Fibroblast of lung (primary cell): ENCODE results near the gene LDLRAD4. TPM values are rescaled to one million over a fixed set of nuclear protein-coding genes. Genes with fewer than 3 reads are reported as not detected.

Source experiments
- DNase-seq, 2 donors: peaks; one replicate each; pipeline versions ENCODE4 v3.0.0 to v3.0.0-alpha.2; 2010; ENCODE audit warnings: low read depth in 2 of 2
- H2AFZ ChIP-seq: 2 replicates; pipeline ENCODE4 v1.5.1; 2012; ENCODE audit warnings: low read length, control low read depth, inconsistent platforms
- H3K27ac ChIP-seq: 2 replicates; pipeline ENCODE4 v1.5.1; 2011; ENCODE audit warnings: low read length, control low read depth; ENCODE audit not compliant: insufficient read depth
- H3K27me3 ChIP-seq: 2 replicates; pipeline ENCODE4 v1.5.1; 2011; ENCODE audit warnings: mild to moderate bottlenecking, low read length; ENCODE audit not compliant: control insufficient read depth, insufficient read depth
- H3K36me3 ChIP-seq: 2 replicates; pipeline ENCODE4 v1.5.1; 2011; ENCODE audit warnings: low read length; ENCODE audit not compliant: control insufficient read depth, insufficient read depth
- H3K4me1 ChIP-seq: 2 replicates; pipeline ENCODE4 v1.5.1; 2011; ENCODE audit warnings: low read length; ENCODE audit not compliant: control insufficient read depth, insufficient read depth; ENCODE audit errors: extremely low read depth
- H3K4me2 ChIP-seq: 2 replicates; pipeline ENCODE4 v1.5.1; 2011; ENCODE audit warnings: low read length, control low read depth; ENCODE audit not compliant: insufficient read depth; ENCODE audit errors: extremely low read depth
- H3K4me3 ChIP-seq, 4 experiments: fragments of 200-600 bp in 1 of 4; sonication (generic) in 1 of 4; replicated peaks in 1 of 4; 2 replicates each; pipeline ENCODE4 v1.5.1; 2011 to 2016; ENCODE audit warnings: low read length in 4 of 4, low read depth in 3 of 4, mild to moderate bottlenecking in 3 of 4, control low read depth in 2 of 4, inconsistent platforms in 1 of 4, mixed read lengths in 1 of 4; ENCODE audit not compliant: insufficient read depth in 1 of 4; ENCODE audit errors: control extremely low read depth in 1 of 4
- H3K79me2 ChIP-seq: 2 replicates; pipeline ENCODE4 v1.5.1; 2012; ENCODE audit warnings: mild to moderate bottlenecking, low read length, inconsistent platforms; ENCODE audit not compliant: control insufficient read depth, insufficient read depth
- H3K9ac ChIP-seq: 2 replicates; pipeline ENCODE4 v1.5.1; 2011; ENCODE audit warnings: mild to moderate bottlenecking, low read length, control low read depth; ENCODE audit not compliant: insufficient read depth
- H3K9me3 ChIP-seq: 2 replicates; pipeline ENCODE4 v1.5.1; 2012; ENCODE audit warnings: low read depth, low read length; ENCODE audit not compliant: control insufficient read depth, insufficient read depth
- H4K20me1 ChIP-seq: 2 replicates; pipeline ENCODE4 v1.5.1; 2011; ENCODE audit warnings: low read length; ENCODE audit not compliant: control insufficient read depth, insufficient read depth; ENCODE audit errors: extremely low read depth
- CTCF ChIP-seq, 2 donors: IDR thresholded peaks in 1 of 2; conservative IDR thresholded peaks in 1 of 2; 1 replicate in 1 of 2; 2 replicates in 1 of 2; pipeline ENCODE4 v1.5.1; 2011 to 2012; ENCODE audit warnings: low read length in 2 of 2, control low read depth in 1 of 2, inconsistent platforms in 1 of 2, low read depth in 1 of 2, mild to moderate bottlenecking in 1 of 2
- EZH2 ChIP-seq: IDR thresholded peaks from 2 replicates; pipeline ENCODE4 v1.5.1; 2012; ENCODE audit warnings: low read length, control low read depth, mild to moderate bottlenecking; ENCODE audit errors: missing control alignments
- polyA plus RNA-seq, 2 donors: library from polyadenylated mRNA; depleted of rRNA in 1 of 2; stranded (reverse) in 1 of 2; unstranded in 1 of 2; fragments of >200 nt; gene quantifications; 2 replicates each; pipeline ENCODE4 v1.2.1, GENCODE V29; 2011 to 2012; ENCODE audit warnings: missing spikeins in 1 of 2
- total RNA-seq: library from RNA; depleted of rRNA; stranded (reverse); fragments of >200 nt; gene quantifications from 2 replicates; pipeline ENCODE4 v1.2.1, GENCODE V29; 2014

The LDLRAD4 gene
- total and polyA plus RNA-seq, 2 donors (not counting 1 experiment from before 2014, with no cell fraction given): not detected

GRCh38 chr18:13218997-13219396 lies 437 bp downstream of the LDLRAD4 start:
- H3K27me3 ChIP-seq: peaks cover 46% of the 10 kb centered on the region
- H4K20me1 ChIP-seq: no peaks in the 10 kb centered on the region
- no peak overlapping the region for H3K4me3 ChIP-seq
- H3K27ac ChIP-seq: no peak overlapping the region
- no peak for DNase-seq
- no peak overlapping the region for H3K9ac ChIP-seq
- TF ChIP-seq CTCF (conservative IDR thresholded peaks at IDR 0.05 in 1 of 2, IDR thresholded peaks at IDR 0.05 in 1 of 2; ENCODE audit: low read depth in 1 of 2, low read length in 2 of 2) (no peak), EZH2 (no peak)
- H3K79me2 ChIP-seq: no peaks in the 10 kb centered on the region
- no peaks in the 10 kb centered on the region for H3K36me3 ChIP-seq
- no peaks in the 10 kb centered on the region for H3K9me3 ChIP-seq
- H3K4me2 ChIP-seq: no peak overlapping the region
- H2AFZ ChIP-seq: no peak overlapping the region
- no peaks in the 10 kb centered on the region for H3K4me1 ChIP-seq

DNA sequence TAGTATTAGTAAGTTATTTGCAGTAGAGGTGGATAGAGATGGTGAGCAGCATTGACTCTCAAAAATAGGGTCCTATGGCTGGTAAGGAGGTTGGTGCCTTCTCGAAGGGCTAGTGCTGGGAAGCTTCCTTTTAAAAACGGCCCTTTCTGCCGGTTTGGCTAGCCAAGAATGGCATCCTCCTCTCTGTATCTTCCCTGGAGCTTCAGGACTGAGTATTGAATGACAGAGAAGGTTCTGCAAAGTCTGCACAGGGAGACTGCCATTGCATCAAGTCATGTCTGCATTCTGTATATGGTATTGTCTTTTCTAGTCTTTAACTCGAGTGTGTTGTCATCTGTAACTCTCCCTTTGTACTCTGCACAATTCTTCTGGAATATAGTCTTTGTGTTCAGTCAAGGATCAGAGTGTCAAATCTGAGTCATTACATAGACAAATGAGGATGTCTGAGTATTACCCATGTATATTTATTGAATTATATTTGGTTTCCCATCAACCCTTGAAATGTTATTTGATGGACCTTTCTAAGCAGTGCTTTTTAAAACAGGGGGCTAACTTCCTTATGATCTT lies 1.1 kb downstream of the LDLRAD4 start:
- H3K4me1 ChIP-seq: no peaks in the 10 kb centered on the region
- no peak overlapping the region for H2AFZ ChIP-seq
- H3K4me2 ChIP-seq: no peak overlapping the region
- no peak overlapping the region for H3K9ac ChIP-seq
- H3K36me3 ChIP-seq: no peaks in the 10 kb centered on the region
- H3K27me3 ChIP-seq: peaks cover 43% of the 10 kb centered on the region
- no peak overlapping the region for H3K4me3 ChIP-seq
- no peak for DNase-seq
- H3K79me2 ChIP-seq: no peaks in the 10 kb centered on the region
- no peaks in the 10 kb centered on the region for H4K20me1 ChIP-seq
- no peak overlapping the region for H3K27ac ChIP-seq
- no peak for TF ChIP-seq CTCF (conservative IDR thresholded peaks at IDR 0.05 in 1 of 2, IDR thresholded peaks at IDR 0.05 in 1 of 2; ENCODE audit: low read depth in 1 of 2, low read length in 2 of 2)
- no peak for TF ChIP-seq EZH2
- no peaks in the 10 kb centered on the region for H3K9me3 ChIP-seq

- no peaks in the 10 kb centered on the region for H3K36me3 ChIP-seq
- no peaks in the 10 kb centered on the region for H3K79me2 ChIP-seq
- H3K4me2 ChIP-seq: no peak overlapping the region
- TF ChIP-seq EZH2 (no peak), CTCF (conservative IDR thresholded peaks at IDR 0.05 in 1 of 2, IDR thresholded peaks at IDR 0.05 in 1 of 2; ENCODE audit: low read depth in 1 of 2, low read length in 2 of 2) (no peak)
- H3K4me1 ChIP-seq: no peaks in the 10 kb centered on the region
- H3K27ac ChIP-seq: no peak overlapping the region
- peak in 1 of 2 donors; percentile 56 for DNase-seq
- peaks cover 40% of the 10 kb centered on the region for H3K27me3 ChIP-seq
- H4K20me1 ChIP-seq: no peaks in the 10 kb centered on the region
- no peak overlapping the region for H2AFZ ChIP-seq
- H3K9ac ChIP-seq: no peak overlapping the region
- H3K9me3 ChIP-seq: no peaks in the 10 kb centered on the region
- H3K4me3 ChIP-seq: no peak overlapping the region
Observed at GRCh38 chr18:13220361-13220991, 1.9 kb downstream of the LDLRAD4 start.
